Liver (tissue), 9 donors: Measurements from ENCODE around the gene MGAT5. TPM values are rescaled to one million over a fixed set of nuclear protein-coding genes. Genes with fewer than 3 reads are reported as not detected.

Source experiments
- DNase-seq: peaks from one replicate; pipeline ENCODE4 v3.0.0-alpha.2; 2017; ENCODE audit warnings: low spot score
- H3K27ac ChIP-seq, 2 donors: one replicate each; pipeline ENCODE4 v1.7.0; 2013; ENCODE audit warnings: inconsistent platforms in 2 of 2, low read length in 2 of 2, control low read depth in 1 of 2, low read depth in 1 of 2, mild to moderate bottlenecking in 1 of 2
- H3K27me3 ChIP-seq, 4 donors: one replicate each; pipeline versions ENCODE4 v1.6.1 to v1.7.0; 2013; ENCODE audit warnings: low read length in 3 of 4, inconsistent platforms in 1 of 4, mild to moderate bottlenecking in 1 of 4, moderate library complexity in 1 of 4; ENCODE audit not compliant: control insufficient read depth in 4 of 4, insufficient read depth in 4 of 4
- H3K36me3 ChIP-seq, 4 donors: one replicate each; pipeline versions ENCODE4 v1.6.1 to v1.7.0; 2013; ENCODE audit warnings: low read length in 3 of 4, mild to moderate bottlenecking in 3 of 4, low read depth in 1 of 4, moderate library complexity in 1 of 4; ENCODE audit not compliant: control insufficient read depth in 4 of 4, insufficient read depth in 3 of 4
- H3K4me1 ChIP-seq, 4 donors: one replicate each; pipeline versions ENCODE4 v1.6.1 to v1.7.0; 2013; ENCODE audit warnings: low read length in 3 of 4, mild to moderate bottlenecking in 3 of 4, moderate library complexity in 1 of 4; ENCODE audit not compliant: control insufficient read depth in 4 of 4, insufficient read depth in 4 of 4
- H3K4me3 ChIP-seq, 3 donors: one replicate each; pipeline versions ENCODE4 v1.6.1 to v1.7.0; 2013; ENCODE audit warnings: low read length in 3 of 3, control low read depth in 1 of 3, low read depth in 1 of 3, mild to moderate bottlenecking in 1 of 3
- H3K9ac ChIP-seq, 2 donors: one replicate each; pipeline ENCODE4 v1.7.0; 2013; ENCODE audit warnings: low read length in 2 of 2, mild to moderate bottlenecking in 2 of 2, moderate library complexity in 2 of 2, control low read depth in 1 of 2, low read depth in 1 of 2
- H3K9me3 ChIP-seq, 4 donors: one replicate each; pipeline versions ENCODE4 v1.6.1 to v1.7.0; 2013; ENCODE audit warnings: low read length in 3 of 4; ENCODE audit not compliant: control insufficient read depth in 4 of 4
- EGR1 ChIP-seq, 2 donors: IDR thresholded peaks; 2 replicates each; pipeline ENCODE4 v1.6.1; 2016 to 2018; ENCODE audit warnings: antibody characterized with exemption in 2 of 2, low read depth in 2 of 2
- FOXA1 ChIP-seq: IDR thresholded peaks from 2 replicates; pipeline ENCODE4 v1.6.1; 2016; ENCODE audit warnings: antibody characterized with exemption
- FOXA2 ChIP-seq: IDR thresholded peaks from 2 replicates; pipeline ENCODE4 v1.6.1; 2016; ENCODE audit warnings: antibody characterized with exemption
- GABPA ChIP-seq, 2 donors: IDR thresholded peaks in 1 of 2; conservative IDR thresholded peaks in 1 of 2; 2 replicates each; pipeline ENCODE4 v1.6.1; 2016; ENCODE audit warnings: antibody characterized with exemption in 2 of 2, mild to moderate bottlenecking in 1 of 2, moderate library complexity in 1 of 2
- HNF4A ChIP-seq, 2 donors: conservative IDR thresholded peaks; 2 replicates each; pipeline ENCODE4 v1.6.1; 2016; ENCODE audit warnings: antibody characterized with exemption in 2 of 2, mild to moderate bottlenecking in 2 of 2
- HNF4G ChIP-seq: IDR thresholded peaks from 2 replicates; pipeline ENCODE4 v1.6.1; 2016; ENCODE audit warnings: antibody characterized with exemption
- JUND ChIP-seq, 2 donors: IDR thresholded peaks; 2 replicates each; pipeline ENCODE4 v1.6.1; 2016; ENCODE audit warnings: antibody characterized with exemption in 2 of 2
- NR2F2 ChIP-seq: IDR thresholded peaks from 2 replicates; pipeline ENCODE4 v1.6.1; 2016; ENCODE audit warnings: antibody characterized with exemption
- RAD21 ChIP-seq, 2 donors: IDR thresholded peaks; 2 replicates each; pipeline ENCODE4 v1.6.1; 2016; ENCODE audit warnings: antibody characterized with exemption in 2 of 2, mild to moderate bottlenecking in 2 of 2
- RXRA ChIP-seq, 2 donors: IDR thresholded peaks; 2 replicates each; pipeline ENCODE4 v1.6.1; 2017 to 2018; ENCODE audit warnings: antibody characterized with exemption in 2 of 2, mild to moderate bottlenecking in 1 of 2
- SP1 ChIP-seq: IDR thresholded peaks from 2 replicates; pipeline ENCODE4 v1.6.1; 2018; ENCODE audit warnings: antibody characterized with exemption, mild to moderate bottlenecking
- TAF1 ChIP-seq: conservative IDR thresholded peaks from 2 replicates; pipeline ENCODE4 v1.6.1; 2016; ENCODE audit warnings: antibody characterized with exemption, mild to moderate bottlenecking
- YY1 ChIP-seq: IDR thresholded peaks from 2 replicates; pipeline ENCODE4 v1.6.1; 2016; ENCODE audit warnings: antibody characterized with exemption, mild to moderate bottlenecking
- WGBS: extraction: QIAGEN DNeasy Blood & Tissue Kit; methylation state at CpG from one replicate; pipeline ENCODE4 v1.1.7; 2013; 5-methylcytosine and 5-hydroxymethylcytosine counted together
- polyA plus RNA-seq, 2 donors: library from polyadenylated mRNA; stranded (reverse) in 1 of 2; unstranded in 1 of 2; fragments of 200-250 nt in 1 of 2; fragments of >200 nt in 1 of 2; fragmentation: Nextera tagmentation in 1 of 2; extraction: Ambion mirVana in 1 of 2; gene quantifications; one replicate each; pipeline versions ENCODE4 v1.2.1 to v1.2.3, GENCODE V29; 2013 to 2015
- total RNA-seq, 2 donors: library from RNA; depleted of rRNA; stranded (reverse); fragments of >200 nt; gene quantifications; one replicate each; pipeline ENCODE4 v1.2.3, GENCODE V29; 2014
- TF ChIP-seq, protein P1 (sequence below): IDR thresholded peaks from 2 replicates; pipeline ENCODE4 v1.6.1; 2016; ENCODE audit warnings: antibody characterized with exemption
- TF ChIP-seq, protein P2 (sequence below): IDR thresholded peaks from 2 replicates; pipeline ENCODE4 v1.6.1; 2016; ENCODE audit warnings: antibody characterized with exemption, mild to moderate bottlenecking
- TF ChIP-seq, protein P3 (sequence below): IDR thresholded peaks from 2 replicates; pipeline ENCODE4 v1.6.1; 2016; ENCODE audit warnings: antibody characterized with exemption
- TF ChIP-seq, protein P4 (sequence below): fragments of 150-350 bp; IDR thresholded peaks from 2 replicates; pipeline ENCODE4 v1.5.1; 2017; ENCODE audit warnings: improper control_type of control experiment, low read depth, low read length; ENCODE audit not compliant: missing input control
- TF ChIP-seq, protein P5 (sequence below): IDR thresholded peaks from 2 replicates; pipeline ENCODE4 v1.6.1; 2016; ENCODE audit warnings: antibody characterized with exemption
- donor health status: healthy.
- donor health status: healthy.
- donor health status: healthy.
- donor health status: healthy.
- donor health status: healthy.

The MGAT5 gene
- total and polyA plus RNA-seq, 4 donors, result 1.8 to 12.7 (median 5.6) TPM

DNA sequence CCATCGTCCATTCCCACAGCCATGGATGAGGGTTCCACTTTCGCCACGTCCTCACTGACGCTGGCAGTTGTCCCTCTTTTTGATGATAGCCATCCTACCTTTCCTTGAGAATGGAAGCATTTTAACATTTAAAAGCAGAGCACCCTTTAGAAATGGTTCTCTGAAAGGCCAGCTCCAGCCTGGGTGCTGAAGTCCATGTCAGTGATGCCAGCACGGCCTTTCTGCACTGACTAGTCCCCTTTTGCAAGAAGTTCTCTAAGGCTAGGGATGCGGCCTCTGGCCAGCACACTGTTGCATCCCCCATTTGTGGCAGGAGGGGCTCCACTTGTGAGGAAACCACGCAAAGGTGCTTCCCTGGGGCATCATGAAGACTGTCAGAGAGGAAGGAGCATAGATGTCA is 203.5 kb downstream of the MGAT5 start:
- DNase-seq, result no peak
- no peaks in the 10 kb centered on the region for H3K27me3 ChIP-seq
- H3K27ac ChIP-seq, result peak overlapping the region; percentile 29 to 64
- peaks cover 3 to 18% (median 12%) of the 10 kb centered on the region in 4 donors for H3K4me1 ChIP-seq
- 87% methylated on average over 7 of the region's 7 CpGs for WGBS
- no peaks in the 10 kb centered on the region for H3K9me3 ChIP-seq
- H3K36me3 ChIP-seq, result no peaks in the 10 kb centered on the region
- no peak overlapping the region for H3K4me3 ChIP-seq
- H3K9ac ChIP-seq, result no peak overlapping the region
- no peak for TF ChIP-seq JUND (IDR thresholded peaks at IDR 0.05)
- TF ChIP-seq, protein P1, sequence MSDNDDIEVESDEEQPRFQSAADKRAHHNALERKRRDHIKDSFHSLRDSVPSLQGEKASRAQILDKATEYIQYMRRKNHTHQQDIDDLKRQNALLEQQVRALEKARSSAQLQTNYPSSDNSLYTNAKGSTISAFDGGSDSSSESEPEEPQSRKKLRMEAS, result no peak
- TF ChIP-seq HNF4A (conservative IDR thresholded peaks at IDR 0.05), result no peak
- TF ChIP-seq RAD21 (IDR thresholded peaks at IDR 0.05), result no peak
- TF ChIP-seq GABPA (IDR thresholded peaks at IDR 0.05 in 1 of 2, conservative IDR thresholded peaks at IDR 0.05 in 1 of 2), result no peak
- no peak for TF ChIP-seq FOXA2
- no peak for TF ChIP-seq RXRA (IDR thresholded peaks at IDR 0.05)

DNA sequence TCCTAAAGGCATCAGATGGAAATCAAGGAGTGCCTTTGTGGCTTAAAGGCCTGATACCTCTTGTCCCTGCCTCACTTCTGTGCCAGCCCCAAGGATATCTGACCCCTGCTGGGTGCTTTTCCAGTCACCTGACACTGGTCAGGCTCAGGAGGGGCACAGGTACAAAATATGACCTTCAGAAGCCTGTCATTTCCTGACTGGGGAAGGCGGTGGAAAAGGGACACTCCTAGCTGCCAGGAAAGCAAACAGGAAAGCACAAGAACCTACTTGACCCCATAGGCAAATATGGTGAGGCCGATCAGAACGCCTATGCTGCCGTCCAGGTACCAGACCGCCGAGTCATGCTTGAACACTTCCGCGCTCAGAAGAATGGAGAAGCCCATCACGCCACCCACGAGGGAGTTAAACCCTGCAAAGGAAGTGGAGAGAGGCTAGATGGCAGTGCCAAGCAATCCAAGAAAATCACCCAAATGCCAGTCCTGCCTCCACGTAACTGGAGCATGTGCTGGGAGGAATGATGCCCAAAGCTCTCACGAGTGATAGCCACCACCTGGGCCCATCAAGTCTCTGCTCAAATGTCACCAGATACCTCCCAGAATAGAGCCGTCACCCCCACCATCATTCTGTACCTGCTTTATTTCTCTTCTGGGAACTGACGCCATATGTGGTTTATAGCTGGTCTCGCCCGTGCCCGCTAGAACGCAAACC is 204.0 kb downstream of the MGAT5 start:
- no peak overlapping the region for H3K9ac ChIP-seq
- no peak for DNase-seq
- peak overlapping the region; percentile 29 to 64 for H3K27ac ChIP-seq
- H3K27me3 ChIP-seq, result no peaks in the 10 kb centered on the region
- H3K4me1 ChIP-seq, result peaks cover 3 to 18% (median 12%) of the 10 kb centered on the region in 4 donors
- WGBS, result 59% methylated on average over 18 of the region's 18 CpGs
- no peaks in the 10 kb centered on the region for H3K9me3 ChIP-seq
- no peak overlapping the region for H3K4me3 ChIP-seq
- TF ChIP-seq, protein P1, result peak; percentile 93
- TF ChIP-seq HNF4G (peak; percentile 50), SP1 (peak; percentile 94), GABPA (IDR thresholded peaks at IDR 0.05 in 1 of 2, conservative IDR thresholded peaks at IDR 0.05 in 1 of 2) (no peak), JUND (IDR thresholded peaks at IDR 0.05) (peak in 1 of 2 donors; percentile 57), FOXA1 (no peak), HNF4A (conservative IDR thresholded peaks at IDR 0.05) (peak; percentile 78 to 85), RXRA (IDR thresholded peaks at IDR 0.05) (peak; percentile 93 to 96), YY1 (peak; percentile 24), EGR1 (IDR thresholded peaks at IDR 0.05; ENCODE audit: low read depth in 2 of 2) (peak; percentile 71 to 81), RAD21 (IDR thresholded peaks at IDR 0.05) (peak; percentile 31 to 57), FOXA2 (peak; percentile 41), NR2F2 (no peak), TAF1 (no peak)
- TF ChIP-seq, protein P2, sequence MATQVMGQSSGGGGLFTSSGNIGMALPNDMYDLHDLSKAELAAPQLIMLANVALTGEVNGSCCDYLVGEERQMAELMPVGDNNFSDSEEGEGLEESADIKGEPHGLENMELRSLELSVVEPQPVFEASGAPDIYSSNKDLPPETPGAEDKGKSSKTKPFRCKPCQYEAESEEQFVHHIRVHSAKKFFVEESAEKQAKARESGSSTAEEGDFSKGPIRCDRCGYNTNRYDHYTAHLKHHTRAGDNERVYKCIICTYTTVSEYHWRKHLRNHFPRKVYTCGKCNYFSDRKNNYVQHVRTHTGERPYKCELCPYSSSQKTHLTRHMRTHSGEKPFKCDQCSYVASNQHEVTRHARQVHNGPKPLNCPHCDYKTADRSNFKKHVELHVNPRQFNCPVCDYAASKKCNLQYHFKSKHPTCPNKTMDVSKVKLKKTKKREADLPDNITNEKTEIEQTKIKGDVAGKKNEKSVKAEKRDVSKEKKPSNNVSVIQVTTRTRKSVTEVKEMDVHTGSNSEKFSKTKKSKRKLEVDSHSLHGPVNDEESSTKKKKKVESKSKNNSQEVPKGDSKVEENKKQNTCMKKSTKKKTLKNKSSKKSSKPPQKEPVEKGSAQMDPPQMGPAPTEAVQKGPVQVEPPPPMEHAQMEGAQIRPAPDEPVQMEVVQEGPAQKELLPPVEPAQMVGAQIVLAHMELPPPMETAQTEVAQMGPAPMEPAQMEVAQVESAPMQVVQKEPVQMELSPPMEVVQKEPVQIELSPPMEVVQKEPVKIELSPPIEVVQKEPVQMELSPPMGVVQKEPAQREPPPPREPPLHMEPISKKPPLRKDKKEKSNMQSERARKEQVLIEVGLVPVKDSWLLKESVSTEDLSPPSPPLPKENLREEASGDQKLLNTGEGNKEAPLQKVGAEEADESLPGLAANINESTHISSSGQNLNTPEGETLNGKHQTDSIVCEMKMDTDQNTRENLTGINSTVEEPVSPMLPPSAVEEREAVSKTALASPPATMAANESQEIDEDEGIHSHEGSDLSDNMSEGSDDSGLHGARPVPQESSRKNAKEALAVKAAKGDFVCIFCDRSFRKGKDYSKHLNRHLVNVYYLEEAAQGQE, result no peak
- TF ChIP-seq, protein P3, sequence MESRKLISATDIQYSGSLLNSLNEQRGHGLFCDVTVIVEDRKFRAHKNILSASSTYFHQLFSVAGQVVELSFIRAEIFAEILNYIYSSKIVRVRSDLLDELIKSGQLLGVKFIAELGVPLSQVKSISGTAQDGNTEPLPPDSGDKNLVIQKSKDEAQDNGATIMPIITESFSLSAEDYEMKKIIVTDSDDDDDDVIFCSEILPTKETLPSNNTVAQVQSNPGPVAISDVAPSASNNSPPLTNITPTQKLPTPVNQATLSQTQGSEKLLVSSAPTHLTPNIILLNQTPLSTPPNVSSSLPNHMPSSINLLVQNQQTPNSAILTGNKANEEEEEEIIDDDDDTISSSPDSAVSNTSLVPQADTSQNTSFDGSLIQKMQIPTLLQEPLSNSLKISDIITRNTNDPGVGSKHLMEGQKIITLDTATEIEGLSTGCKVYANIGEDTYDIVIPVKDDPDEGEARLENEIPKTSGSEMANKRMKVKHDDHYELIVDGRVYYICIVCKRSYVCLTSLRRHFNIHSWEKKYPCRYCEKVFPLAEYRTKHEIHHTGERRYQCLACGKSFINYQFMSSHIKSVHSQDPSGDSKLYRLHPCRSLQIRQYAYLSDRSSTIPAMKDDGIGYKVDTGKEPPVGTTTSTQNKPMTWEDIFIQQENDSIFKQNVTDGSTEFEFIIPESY, result no peak
- TF ChIP-seq, protein P4, sequence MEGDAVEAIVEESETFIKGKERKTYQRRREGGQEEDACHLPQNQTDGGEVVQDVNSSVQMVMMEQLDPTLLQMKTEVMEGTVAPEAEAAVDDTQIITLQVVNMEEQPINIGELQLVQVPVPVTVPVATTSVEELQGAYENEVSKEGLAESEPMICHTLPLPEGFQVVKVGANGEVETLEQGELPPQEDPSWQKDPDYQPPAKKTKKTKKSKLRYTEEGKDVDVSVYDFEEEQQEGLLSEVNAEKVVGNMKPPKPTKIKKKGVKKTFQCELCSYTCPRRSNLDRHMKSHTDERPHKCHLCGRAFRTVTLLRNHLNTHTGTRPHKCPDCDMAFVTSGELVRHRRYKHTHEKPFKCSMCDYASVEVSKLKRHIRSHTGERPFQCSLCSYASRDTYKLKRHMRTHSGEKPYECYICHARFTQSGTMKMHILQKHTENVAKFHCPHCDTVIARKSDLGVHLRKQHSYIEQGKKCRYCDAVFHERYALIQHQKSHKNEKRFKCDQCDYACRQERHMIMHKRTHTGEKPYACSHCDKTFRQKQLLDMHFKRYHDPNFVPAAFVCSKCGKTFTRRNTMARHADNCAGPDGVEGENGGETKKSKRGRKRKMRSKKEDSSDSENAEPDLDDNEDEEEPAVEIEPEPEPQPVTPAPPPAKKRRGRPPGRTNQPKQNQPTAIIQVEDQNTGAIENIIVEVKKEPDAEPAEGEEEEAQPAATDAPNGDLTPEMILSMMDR, result no peak
- TF ChIP-seq, protein P5, sequence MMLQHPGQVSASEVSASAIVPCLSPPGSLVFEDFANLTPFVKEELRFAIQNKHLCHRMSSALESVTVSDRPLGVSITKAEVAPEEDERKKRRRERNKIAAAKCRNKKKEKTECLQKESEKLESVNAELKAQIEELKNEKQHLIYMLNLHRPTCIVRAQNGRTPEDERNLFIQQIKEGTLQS, result no peak
- no peaks in the 10 kb centered on the region for H3K36me3 ChIP-seq
